ENCODE data around the gene HIVEP1. TPM values are rescaled to one million over a fixed set of nuclear protein-coding genes. Genes with fewer than 3 reads are reported as not detected.

Gene HIVEP1
- total RNA-seq, 1 experiment from 2014 or later: 16.7 TPM

DNA sequence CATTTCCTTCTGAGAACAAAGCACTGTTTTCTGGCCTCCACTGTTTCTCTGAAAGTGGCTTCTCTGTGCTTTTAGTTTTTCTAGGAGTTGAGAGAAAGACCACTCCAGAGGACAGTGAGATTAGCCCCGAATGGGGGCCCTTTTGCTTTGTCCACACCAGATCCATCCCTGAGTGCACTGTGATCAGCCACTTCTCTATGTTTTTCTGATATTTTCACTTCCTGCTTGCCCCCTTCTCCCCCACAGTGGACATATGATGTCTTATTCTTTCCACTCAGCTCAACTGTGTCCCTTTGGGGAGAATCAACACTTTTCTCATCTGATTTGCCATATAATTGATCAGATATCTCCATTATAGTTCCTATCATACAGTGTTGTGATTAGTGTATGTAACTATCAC, 35.6 kb upstream of the HIVEP1 start:
- ChIA-PET POLR2A (no interaction called here), CTCF (no interaction called here)
- BruUV-seq (replicated peaks): no TSS peak
- DNase-seq (ENCODE audit: low read depth, low spot score) (no peak), ATAC-seq (no peak)
- Histone ChIP-seq H3K4me3 (ENCODE audit: low read depth in 2 of 2, low read length in 2 of 2) (no peak overlapping the region), H3K27ac (ENCODE audit: low read length) (no peak overlapping the region), H3K36me3 (ENCODE audit: control insufficient read depth, insufficient read depth, low read length) (no peaks in the 10 kb centered on the region), H3K27me3 (ENCODE audit: control insufficient read depth, insufficient read depth, low read length) (0 out of 2 replicates have a peak, but pooled peaks cover 2% of the 10 kb centered on the region), H3K4me1 (ENCODE audit: control insufficient read depth, insufficient read depth, low read length) (no peaks in the 10 kb centered on the region), H3K9me3 (ENCODE audit: control insufficient read depth, insufficient read depth, low read depth, low read length) (no peaks in the 10 kb centered on the region)
- in situ Hi-C loops (cut with HindIII; ENCODE audit: low pct_unique_long_range_greater_than_20kb, low sequenced_read_pairs): no loop called here
- TF ChIP-seq, protein P1, sequence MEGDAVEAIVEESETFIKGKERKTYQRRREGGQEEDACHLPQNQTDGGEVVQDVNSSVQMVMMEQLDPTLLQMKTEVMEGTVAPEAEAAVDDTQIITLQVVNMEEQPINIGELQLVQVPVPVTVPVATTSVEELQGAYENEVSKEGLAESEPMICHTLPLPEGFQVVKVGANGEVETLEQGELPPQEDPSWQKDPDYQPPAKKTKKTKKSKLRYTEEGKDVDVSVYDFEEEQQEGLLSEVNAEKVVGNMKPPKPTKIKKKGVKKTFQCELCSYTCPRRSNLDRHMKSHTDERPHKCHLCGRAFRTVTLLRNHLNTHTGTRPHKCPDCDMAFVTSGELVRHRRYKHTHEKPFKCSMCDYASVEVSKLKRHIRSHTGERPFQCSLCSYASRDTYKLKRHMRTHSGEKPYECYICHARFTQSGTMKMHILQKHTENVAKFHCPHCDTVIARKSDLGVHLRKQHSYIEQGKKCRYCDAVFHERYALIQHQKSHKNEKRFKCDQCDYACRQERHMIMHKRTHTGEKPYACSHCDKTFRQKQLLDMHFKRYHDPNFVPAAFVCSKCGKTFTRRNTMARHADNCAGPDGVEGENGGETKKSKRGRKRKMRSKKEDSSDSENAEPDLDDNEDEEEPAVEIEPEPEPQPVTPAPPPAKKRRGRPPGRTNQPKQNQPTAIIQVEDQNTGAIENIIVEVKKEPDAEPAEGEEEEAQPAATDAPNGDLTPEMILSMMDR (IDR thresholded peaks at IDR 0.05): no peak
- TF ChIP-seq POLR2AphosphoS5 (IDR thresholded peaks at IDR 0.05; ENCODE audit: low read depth, low read length): no peak
- TF ChIP-seq, protein P2, sequence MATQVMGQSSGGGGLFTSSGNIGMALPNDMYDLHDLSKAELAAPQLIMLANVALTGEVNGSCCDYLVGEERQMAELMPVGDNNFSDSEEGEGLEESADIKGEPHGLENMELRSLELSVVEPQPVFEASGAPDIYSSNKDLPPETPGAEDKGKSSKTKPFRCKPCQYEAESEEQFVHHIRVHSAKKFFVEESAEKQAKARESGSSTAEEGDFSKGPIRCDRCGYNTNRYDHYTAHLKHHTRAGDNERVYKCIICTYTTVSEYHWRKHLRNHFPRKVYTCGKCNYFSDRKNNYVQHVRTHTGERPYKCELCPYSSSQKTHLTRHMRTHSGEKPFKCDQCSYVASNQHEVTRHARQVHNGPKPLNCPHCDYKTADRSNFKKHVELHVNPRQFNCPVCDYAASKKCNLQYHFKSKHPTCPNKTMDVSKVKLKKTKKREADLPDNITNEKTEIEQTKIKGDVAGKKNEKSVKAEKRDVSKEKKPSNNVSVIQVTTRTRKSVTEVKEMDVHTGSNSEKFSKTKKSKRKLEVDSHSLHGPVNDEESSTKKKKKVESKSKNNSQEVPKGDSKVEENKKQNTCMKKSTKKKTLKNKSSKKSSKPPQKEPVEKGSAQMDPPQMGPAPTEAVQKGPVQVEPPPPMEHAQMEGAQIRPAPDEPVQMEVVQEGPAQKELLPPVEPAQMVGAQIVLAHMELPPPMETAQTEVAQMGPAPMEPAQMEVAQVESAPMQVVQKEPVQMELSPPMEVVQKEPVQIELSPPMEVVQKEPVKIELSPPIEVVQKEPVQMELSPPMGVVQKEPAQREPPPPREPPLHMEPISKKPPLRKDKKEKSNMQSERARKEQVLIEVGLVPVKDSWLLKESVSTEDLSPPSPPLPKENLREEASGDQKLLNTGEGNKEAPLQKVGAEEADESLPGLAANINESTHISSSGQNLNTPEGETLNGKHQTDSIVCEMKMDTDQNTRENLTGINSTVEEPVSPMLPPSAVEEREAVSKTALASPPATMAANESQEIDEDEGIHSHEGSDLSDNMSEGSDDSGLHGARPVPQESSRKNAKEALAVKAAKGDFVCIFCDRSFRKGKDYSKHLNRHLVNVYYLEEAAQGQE (IDR thresholded peaks at IDR 0.05; ENCODE audit: insufficient read depth in 1 of 2, low read depth in 2 of 2, low read length in 1 of 2): no peak
- TF ChIP-seq SIN3A (IDR thresholded peaks at IDR 0.05; ENCODE audit: borderline replicate concordance, insufficient read depth, low read depth, low read length): no peak
- no peak for TF ChIP-seq TCF7L2 (IDR thresholded peaks at IDR 0.05; ENCODE audit: low read depth, low read length)
- intact Hi-C loops (cut with micrococcal nuclease; ENCODE audit: unreplicated experiment): no loop called here

DNA sequence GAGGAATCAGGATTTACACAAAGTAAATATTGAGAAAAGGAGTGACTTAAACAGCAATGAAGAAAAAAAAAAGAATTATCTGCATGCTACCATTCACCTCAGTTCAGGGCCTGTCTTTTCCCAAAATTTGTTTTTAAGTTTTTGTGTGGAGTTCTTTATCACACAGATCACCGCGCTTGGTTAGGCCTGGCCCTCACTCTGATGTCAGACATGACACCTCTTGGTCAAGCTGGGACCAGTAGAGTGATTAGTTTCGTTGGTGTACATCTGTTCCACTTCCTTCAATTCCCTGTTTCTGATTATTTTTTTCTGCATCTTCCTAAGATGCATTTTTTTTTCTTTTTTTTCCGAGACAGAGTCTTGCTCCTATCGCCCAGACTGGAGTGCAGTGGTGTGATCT, 34.9 kb upstream of the HIVEP1 start:
- Histone ChIP-seq H3K4me3 (ENCODE audit: low read depth in 2 of 2, low read length in 2 of 2) (no peak overlapping the region), H3K27ac (ENCODE audit: low read length) (no peak overlapping the region), H3K27me3 (ENCODE audit: control insufficient read depth, insufficient read depth, low read length) (0 out of 2 replicates have a peak, but pooled peaks cover 2% of the 10 kb centered on the region), H3K36me3 (ENCODE audit: control insufficient read depth, insufficient read depth, low read length) (no peaks in the 10 kb centered on the region), H3K9me3 (ENCODE audit: control insufficient read depth, insufficient read depth, low read depth, low read length) (no peaks in the 10 kb centered on the region), H3K4me1 (ENCODE audit: control insufficient read depth, insufficient read depth, low read length) (no peaks in the 10 kb centered on the region)
- ChIA-PET POLR2A (no interaction called here), CTCF (no interaction called here)
- TF ChIP-seq TCF7L2 (IDR thresholded peaks at IDR 0.05; ENCODE audit: low read depth, low read length) (no peak), POLR2AphosphoS5 (IDR thresholded peaks at IDR 0.05; ENCODE audit: low read depth, low read length) (no peak), SIN3A (IDR thresholded peaks at IDR 0.05; ENCODE audit: borderline replicate concordance, insufficient read depth, low read depth, low read length) (no peak)
- TF ChIP-seq, protein P2 (IDR thresholded peaks at IDR 0.05; ENCODE audit: insufficient read depth in 1 of 2, low read depth in 2 of 2, low read length in 1 of 2): no peak
- TF ChIP-seq, protein P1 (IDR thresholded peaks at IDR 0.05): no peak
- ATAC-seq (no peak), DNase-seq (ENCODE audit: low read depth, low spot score) (no peak)
- in situ Hi-C loops (cut with HindIII; ENCODE audit: low pct_unique_long_range_greater_than_20kb, low sequenced_read_pairs): no loop called here
- intact Hi-C loops (cut with micrococcal nuclease; ENCODE audit: unreplicated experiment): no loop called here
- no TSS peak for BruUV-seq (replicated peaks)

All from Panc1 (cell line).